Glomerular visceral epithelial cell (primary cell): Measurements from ENCODE around the gene TBC1D22A.

Experiments
- DNase-seq: peaks from one replicate; pipeline ENCODE4 v3.0.0-alpha.2; 2016; ENCODE audit errors: extremely low spot score

The TBC1D22A gene

GRCh38 chr22:47219789-47220188 is 457.3 kb downstream of the TBC1D22A start:
- no peak for DNase-seq

- DNase-seq = no peak
Measured at GRCh38 chr22:47220752-47221151, 458.3 kb downstream of the TBC1D22A start.

GRCh38 chr22:47221840-47222615 is 459.6 kb downstream of the TBC1D22A start:
- no peak for DNase-seq
